Endothelial cell (in vitro differentiated cells): Measurements from ENCODE around the gene MEG3. TPM values are rescaled to one million over a fixed set of nuclear protein-coding genes. Genes with fewer than 3 reads are reported as not detected.

Experiments used
- DNase-seq: peaks from one replicate; pipeline ENCODE4 v3.0.0; 2021; ENCODE audit warnings: low spot score
- H3K27ac Mint-ChIP-seq: one replicate; pipeline ENCODE4 v1.8.0; 2021; ENCODE audit warnings: mixed read lengths, inconsistent platforms; ENCODE audit not compliant: unreplicated experiment
- H3K27me3 Mint-ChIP-seq: one replicate; pipeline ENCODE4 v1.8.0; 2021; ENCODE audit warnings: mild to moderate bottlenecking, moderate library complexity, mixed read lengths, inconsistent platforms; ENCODE audit not compliant: unreplicated experiment
- H3K36me3 Mint-ChIP-seq: one replicate; pipeline ENCODE4 v1.8.0; 2021; ENCODE audit warnings: mild to moderate bottlenecking, low read depth, mixed read lengths, inconsistent platforms; ENCODE audit not compliant: unreplicated experiment
- H3K4me1 Mint-ChIP-seq: one replicate; pipeline ENCODE4 v1.8.0; 2021; ENCODE audit warnings: mild to moderate bottlenecking, mixed read lengths, inconsistent platforms; ENCODE audit not compliant: unreplicated experiment
- H3K4me3 Mint-ChIP-seq: one replicate; pipeline ENCODE4 v1.8.0; 2021; ENCODE audit warnings: mild to moderate bottlenecking, mixed read lengths, inconsistent platforms; ENCODE audit not compliant: unreplicated experiment
- H3K9me3 Mint-ChIP-seq: one replicate; pipeline ENCODE4 v1.8.0; 2021; ENCODE audit warnings: mixed read lengths, inconsistent platforms; ENCODE audit not compliant: unreplicated experiment
- CTCF ChIP-seq: fragments of 200-600 bp; sonication (generic); IDR thresholded peaks from one replicate; pipeline ENCODE4 v1.5.0; 2021; ENCODE audit warnings: antibody characterized with exemption; ENCODE audit not compliant: unreplicated experiment
- total RNA-seq: library from RNA; stranded (reverse); fragmentation: NEBNext Ultra II Directional; extraction: Animal tissue kit (Norgen Biotek cat#: 25700); gene quantifications from one replicate; pipeline ENCODE4 v1.2.1, GENCODE V29; 2021; ENCODE audit not compliant: unreplicated experiment

Gene MEG3
- total RNA-seq, 1 donor from 2014 or later: not detected

GRCh38 chr14:100785626-100786025, 40.3 kb upstream of the MEG3 start:
- Mint-ChIP-seq H3K27me3 (peaks cover 13% of the 10 kb centered on the region), H3K4me3 (no peak overlapping the region), H3K4me1 (peaks cover 41% of the 10 kb centered on the region), H3K27ac (peak overlapping the region; percentile 96), H3K36me3 (no peaks in the 10 kb centered on the region), H3K9me3 (no peaks in the 10 kb centered on the region)
- no peak for DNase-seq
- TF ChIP-seq CTCF: no peak

- H3K27ac Mint-ChIP-seq: peak overlapping the region; percentile 96
Measured at GRCh38 chr14:100786131-100786530, 39.8 kb upstream of the MEG3 start.

GRCh38 chr14:100786576-100787219, 39.2 kb upstream of the MEG3 start:
- DNase-seq: no peak
- H3K4me1 Mint-ChIP-seq: peaks cover 41% of the 10 kb centered on the region
- peaks cover 13% of the 10 kb centered on the region for H3K27me3 Mint-ChIP-seq

More at GRCh38 chr14:100786131-100786530, 39.8 kb upstream of the MEG3 start:
- Mint-ChIP-seq H3K27me3 (peaks cover 13% of the 10 kb centered on the region), H3K4me3 (no peak overlapping the region), H3K36me3 (no peaks in the 10 kb centered on the region), H3K9me3 (no peaks in the 10 kb centered on the region), H3K4me1 (peaks cover 41% of the 10 kb centered on the region)
- no peak for TF ChIP-seq CTCF
- peak; percentile 43 for DNase-seq

GRCh38 chr14:100787659-100788058, 38.3 kb upstream of the MEG3 start:
- no peaks in the 10 kb centered on the region for H3K9me3 Mint-ChIP-seq
- H3K4me3 Mint-ChIP-seq: no peak overlapping the region
- peaks cover 13% of the 10 kb centered on the region for H3K27me3 Mint-ChIP-seq
- peaks cover 41% of the 10 kb centered on the region for H3K4me1 Mint-ChIP-seq
- no peak overlapping the region for H3K27ac Mint-ChIP-seq
- TF ChIP-seq CTCF: no peak
- no peak for DNase-seq
- no peaks in the 10 kb centered on the region for H3K36me3 Mint-ChIP-seq

More at GRCh38 chr14:100786576-100787219, 39.2 kb upstream of the MEG3 start:
- Mint-ChIP-seq H3K9me3 (no peaks in the 10 kb centered on the region), H3K36me3 (no peaks in the 10 kb centered on the region), H3K27ac (no peak overlapping the region), H3K4me3 (no peak overlapping the region)
- TF ChIP-seq CTCF: no peak

- peak overlapping the region; percentile 11 for H3K4me3 Mint-ChIP-seq
- no peaks in the 10 kb centered on the region for H3K9me3 Mint-ChIP-seq
- peaks cover 10% of the 10 kb centered on the region for H3K27me3 Mint-ChIP-seq
- no peak overlapping the region for H3K27ac Mint-ChIP-seq
- no peak for TF ChIP-seq CTCF
- H3K36me3 Mint-ChIP-seq: no peaks in the 10 kb centered on the region
- peaks cover 41% of the 10 kb centered on the region for H3K4me1 Mint-ChIP-seq
- DNase-seq: no peak
Measured at GRCh38 chr14:100788517-100788916, 37.4 kb upstream of the MEG3 start.
